ENCODE measurements around the gene RAB5B.
"Not testable (repeated sequence)": the region's sequence is repeated elsewhere in the genome, so short reads cannot be mapped to it uniquely, and the experiment has no call there.

The RAB5B gene

DNA sequence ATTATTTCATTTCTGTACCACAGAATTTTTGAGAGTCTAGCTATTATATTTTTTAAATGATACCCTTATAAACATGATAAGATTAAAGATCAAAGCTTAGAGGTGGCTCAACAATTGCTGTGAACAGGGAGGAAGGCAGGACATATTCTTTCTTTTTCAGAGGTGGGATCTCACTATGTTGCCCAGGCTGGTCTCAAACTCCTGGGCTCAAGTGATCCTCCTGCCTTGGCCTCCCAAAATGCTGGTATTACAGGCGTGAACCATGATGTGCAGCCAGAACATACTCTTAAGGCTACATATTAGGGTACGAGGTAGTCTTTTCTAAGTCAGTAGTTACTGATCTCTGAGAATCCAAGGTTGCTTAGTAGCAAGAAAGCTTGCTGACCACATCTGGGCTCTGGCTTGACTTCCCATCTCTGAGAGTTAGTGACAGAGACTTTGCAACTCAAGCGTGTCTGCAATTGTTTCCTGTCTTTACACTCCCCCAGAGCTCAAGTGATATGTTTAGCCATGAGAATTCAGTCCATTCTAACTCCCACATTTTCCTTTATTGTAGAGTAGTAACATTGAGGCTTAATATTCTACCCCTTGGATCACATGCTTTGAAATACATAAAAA, 8.6 kb downstream of the RAB5B start:
- H3K4me3 ChIP-seq (ENCODE audit: low read length in 2 of 2), result no peak overlapping the region
- H3K27ac ChIP-seq (ENCODE audit: low read depth in 2 of 2, low read length in 2 of 2), result no peak overlapping the region
- H3K27me3 ChIP-seq (ENCODE audit: control insufficient read depth in 2 of 2, insufficient read depth in 2 of 2, low read length in 2 of 2), result no peaks in the 10 kb centered on the region
- no peak overlapping the region for H3K9ac ChIP-seq (ENCODE audit: low read depth in 1 of 2, low read length in 2 of 2)
- peaks cover 14 to 21% of the 10 kb centered on the region in 2 donors for H3K36me3 ChIP-seq (ENCODE audit: control insufficient read depth in 2 of 2, insufficient read depth in 2 of 2, low read length in 2 of 2)
- H3K9me3 ChIP-seq (ENCODE audit: control insufficient read depth in 2 of 2, low read length in 2 of 2), result no peaks in the 10 kb centered on the region
- peaks cover 4 to 6% of the 10 kb centered on the region in 2 donors for H3K4me1 ChIP-seq (ENCODE audit: control insufficient read depth in 2 of 2, insufficient read depth in 2 of 2, low read length in 2 of 2)

DNA sequence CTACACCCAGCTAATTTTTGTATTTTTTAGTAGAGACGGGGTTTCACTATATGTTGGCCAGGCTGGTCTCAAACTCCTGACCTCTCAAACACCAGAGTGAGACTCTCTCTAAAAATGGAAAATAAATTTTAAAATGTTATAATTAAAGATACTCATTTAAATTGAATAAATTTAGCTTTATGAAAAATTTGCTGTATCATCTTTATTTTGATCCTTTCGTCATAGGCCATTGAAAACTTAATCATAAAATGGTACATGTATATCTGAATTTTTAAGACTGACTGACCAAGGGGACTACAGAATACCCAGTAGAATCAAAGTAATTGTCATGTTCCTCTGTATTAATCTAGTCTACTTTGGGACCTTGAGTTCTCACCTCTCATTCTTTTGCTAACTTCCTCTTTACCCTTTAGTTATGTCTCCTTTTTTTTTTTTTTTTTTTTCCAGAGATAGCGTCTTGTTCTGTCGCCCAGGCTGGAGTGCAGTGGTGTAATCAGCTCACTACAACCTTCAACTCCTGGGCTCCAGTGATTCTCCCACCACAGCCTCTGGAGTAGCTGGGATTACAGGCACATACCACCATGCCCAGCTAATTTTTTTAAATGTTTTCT, 9.5 kb downstream of the RAB5B start:
- peaks cover 17 to 25% of the 10 kb centered on the region in 2 donors for H3K36me3 ChIP-seq (ENCODE audit: control insufficient read depth in 2 of 2, insufficient read depth in 2 of 2, low read length in 2 of 2)
- H3K4me3 ChIP-seq (ENCODE audit: low read length in 2 of 2), result no peak overlapping the region
- H3K27ac ChIP-seq (ENCODE audit: low read depth in 2 of 2, low read length in 2 of 2), result no peak overlapping the region
- H3K4me1 ChIP-seq (ENCODE audit: control insufficient read depth in 2 of 2, insufficient read depth in 2 of 2, low read length in 2 of 2), result no peaks in the 10 kb centered on the region
- no peak overlapping the region for H3K9ac ChIP-seq (ENCODE audit: low read depth in 1 of 2, low read length in 2 of 2)
- no peaks in the 10 kb centered on the region for H3K9me3 ChIP-seq (ENCODE audit: control insufficient read depth in 2 of 2, low read length in 2 of 2)
- H3K27me3 ChIP-seq (ENCODE audit: control insufficient read depth in 2 of 2, insufficient read depth in 2 of 2, low read length in 2 of 2), result no peaks in the 10 kb centered on the region

- peaks cover 22 to 27% of the 10 kb centered on the region in 2 donors for H3K36me3 ChIP-seq (ENCODE audit: control insufficient read depth in 2 of 2, insufficient read depth in 2 of 2, low read length in 2 of 2)
- no peaks in the 10 kb centered on the region for H3K4me1 ChIP-seq (ENCODE audit: control insufficient read depth in 2 of 2, insufficient read depth in 2 of 2, low read length in 2 of 2)
- H3K4me3 ChIP-seq (ENCODE audit: low read length in 2 of 2), result no peak overlapping the region
- H3K9me3 ChIP-seq (ENCODE audit: control insufficient read depth in 2 of 2, low read length in 2 of 2), result no peaks in the 10 kb centered on the region
- H3K9ac ChIP-seq (ENCODE audit: low read depth in 1 of 2, low read length in 2 of 2), result no peak overlapping the region
- H3K27ac ChIP-seq (ENCODE audit: low read depth in 2 of 2, low read length in 2 of 2), result no peak overlapping the region
- H3K27me3 ChIP-seq (ENCODE audit: control insufficient read depth in 2 of 2, insufficient read depth in 2 of 2, low read length in 2 of 2), result no peaks in the 10 kb centered on the region
These were observed 11.0 kb downstream of the RAB5B start for GRCh38 chr12:55984861-55985260.

DNA sequence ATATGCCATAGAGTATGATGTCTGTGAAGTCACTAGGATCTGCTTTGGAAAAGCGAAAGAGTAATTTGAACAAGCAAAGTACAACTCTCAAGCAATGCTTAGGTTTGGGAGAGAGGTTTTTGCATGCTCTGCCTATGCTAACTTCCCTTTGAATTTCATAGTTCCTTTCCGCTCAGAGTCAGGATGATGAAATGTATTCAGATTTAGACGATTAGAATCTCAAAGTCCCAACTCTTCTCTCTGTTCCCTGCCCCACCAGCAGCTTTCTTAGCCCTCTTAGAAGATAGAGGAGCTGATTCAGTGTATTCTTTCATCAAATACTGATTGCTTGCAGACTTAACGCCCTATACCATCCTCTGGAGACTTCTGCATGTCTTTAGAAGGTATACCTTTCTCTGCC, 11.5 kb downstream of the RAB5B start:
- H3K27ac ChIP-seq (ENCODE audit: low read depth in 2 of 2, low read length in 2 of 2), result no peak overlapping the region
- H3K36me3 ChIP-seq (ENCODE audit: control insufficient read depth in 2 of 2, insufficient read depth in 2 of 2, low read length in 2 of 2), result peaks cover 26 to 29% of the 10 kb centered on the region in 2 donors

DNA sequence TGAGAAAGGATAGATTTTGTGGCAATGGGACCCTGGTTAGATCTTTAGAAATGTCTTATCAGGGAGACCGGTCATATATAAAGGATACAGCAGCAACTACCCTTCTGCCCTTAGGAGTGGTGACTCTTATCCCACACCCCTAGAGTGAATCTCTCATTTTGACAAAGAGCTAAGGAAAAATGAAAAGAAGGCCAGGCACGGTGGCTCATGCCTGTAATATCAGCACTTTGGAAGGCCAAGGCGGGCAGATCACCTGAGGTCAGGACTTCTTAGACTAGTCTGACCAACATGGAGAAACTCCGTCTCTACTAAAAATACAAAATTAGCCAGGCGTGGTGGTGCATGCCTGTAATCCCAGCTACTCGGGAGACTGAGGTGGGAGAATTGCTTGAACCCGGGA, 12.1 kb downstream of the RAB5B start:
- not testable (repeated sequence) for H3K4me1 ChIP-seq (ENCODE audit: control insufficient read depth in 2 of 2, insufficient read depth in 2 of 2, low read length in 2 of 2); H3K27me3 ChIP-seq (ENCODE audit: control insufficient read depth in 2 of 2, insufficient read depth in 2 of 2, low read length in 2 of 2); H3K4me3 ChIP-seq (ENCODE audit: low read length in 2 of 2); H3K9me3 ChIP-seq (ENCODE audit: control insufficient read depth in 2 of 2, low read length in 2 of 2); H3K27ac ChIP-seq (ENCODE audit: low read depth in 2 of 2, low read length in 2 of 2); H3K9ac ChIP-seq (ENCODE audit: low read depth in 1 of 2, low read length in 2 of 2)
- H3K36me3 ChIP-seq (ENCODE audit: control insufficient read depth in 2 of 2, insufficient read depth in 2 of 2, low read length in 2 of 2), result peaks cover 32 to 35% of the 10 kb centered on the region in 2 donors

More for the DNA sequence above, 11.5 kb downstream of the RAB5B start:
- Histone ChIP-seq H3K9ac (ENCODE audit: low read depth in 1 of 2, low read length in 2 of 2) (no peak overlapping the region), H3K4me1 (ENCODE audit: control insufficient read depth in 2 of 2, insufficient read depth in 2 of 2, low read length in 2 of 2) (no peaks in the 10 kb centered on the region), H3K4me3 (ENCODE audit: low read length in 2 of 2) (no peak overlapping the region), H3K27me3 (ENCODE audit: control insufficient read depth in 2 of 2, insufficient read depth in 2 of 2, low read length in 2 of 2) (no peaks in the 10 kb centered on the region), H3K9me3 (ENCODE audit: control insufficient read depth in 2 of 2, low read length in 2 of 2) (no peaks in the 10 kb centered on the region)

- Histone ChIP-seq H3K27me3 (ENCODE audit: control insufficient read depth in 2 of 2, insufficient read depth in 2 of 2, low read length in 2 of 2) (no peaks in the 10 kb centered on the region), H3K27ac (ENCODE audit: low read depth in 2 of 2, low read length in 2 of 2) (no peak overlapping the region), H3K4me1 (ENCODE audit: control insufficient read depth in 2 of 2, insufficient read depth in 2 of 2, low read length in 2 of 2) (no peaks in the 10 kb centered on the region), H3K9ac (ENCODE audit: low read depth in 1 of 2, low read length in 2 of 2) (no peak overlapping the region), H3K9me3 (ENCODE audit: control insufficient read depth in 2 of 2, low read length in 2 of 2) (no peaks in the 10 kb centered on the region), H3K4me3 (ENCODE audit: low read length in 2 of 2) (no peak overlapping the region), H3K36me3 (ENCODE audit: control insufficient read depth in 2 of 2, insufficient read depth in 2 of 2, low read length in 2 of 2) (peaks cover 56 to 62% of the 10 kb centered on the region in 2 donors)
These were observed 17.2 kb downstream of the RAB5B start for GRCh38 chr12:55991110-55991509.

- no peak overlapping the region for H3K4me3 ChIP-seq (ENCODE audit: low read length in 2 of 2)
- no peaks in the 10 kb centered on the region for H3K27me3 ChIP-seq (ENCODE audit: control insufficient read depth in 2 of 2, insufficient read depth in 2 of 2, low read length in 2 of 2)
- H3K9me3 ChIP-seq (ENCODE audit: control insufficient read depth in 2 of 2, low read length in 2 of 2), result no peaks in the 10 kb centered on the region
- H3K4me1 ChIP-seq (ENCODE audit: control insufficient read depth in 2 of 2, insufficient read depth in 2 of 2, low read length in 2 of 2), result peaks cover 10 to 12% of the 10 kb centered on the region in 2 donors
- H3K36me3 ChIP-seq (ENCODE audit: control insufficient read depth in 2 of 2, insufficient read depth in 2 of 2, low read length in 2 of 2), result peaks cover 44 to 53% of the 10 kb centered on the region in 2 donors
- no peak overlapping the region for H3K27ac ChIP-seq (ENCODE audit: low read depth in 2 of 2, low read length in 2 of 2)
- no peak overlapping the region for H3K9ac ChIP-seq (ENCODE audit: low read depth in 1 of 2, low read length in 2 of 2)
These were observed 19.5 kb downstream of the RAB5B start for GRCh38 chr12:55993230-55993853.

DNA sequence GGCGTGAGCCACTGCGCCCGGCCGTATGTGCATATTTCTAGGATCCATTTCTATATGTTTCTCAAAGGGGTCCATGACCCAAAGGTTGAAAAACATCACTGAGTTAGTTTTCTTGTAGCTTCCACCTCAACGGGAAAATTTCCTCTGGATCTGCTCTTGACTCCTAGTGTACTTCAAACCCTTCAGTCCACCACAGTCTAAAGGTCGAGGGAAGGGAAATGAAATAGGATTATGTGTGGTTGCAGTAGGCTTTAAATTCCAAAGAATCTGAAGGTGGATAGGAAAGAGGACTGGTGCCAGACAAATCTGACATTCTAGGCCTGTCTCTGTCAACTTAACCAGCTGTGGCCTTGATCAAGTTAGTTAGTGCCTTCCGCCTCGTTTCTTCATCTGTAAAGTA, 21.5 kb downstream of the RAB5B start:
- Histone ChIP-seq H3K27ac (ENCODE audit: low read depth in 2 of 2, low read length in 2 of 2) (no peak overlapping the region), H3K36me3 (ENCODE audit: control insufficient read depth in 2 of 2, insufficient read depth in 2 of 2, low read length in 2 of 2) (peaks cover 37 to 40% of the 10 kb centered on the region in 2 donors), H3K4me1 (ENCODE audit: control insufficient read depth in 2 of 2, insufficient read depth in 2 of 2, low read length in 2 of 2) (peaks cover 10 to 12% of the 10 kb centered on the region in 2 donors), H3K9me3 (ENCODE audit: control insufficient read depth in 2 of 2, low read length in 2 of 2) (no peaks in the 10 kb centered on the region), H3K9ac (ENCODE audit: low read depth in 1 of 2, low read length in 2 of 2) (no peak overlapping the region), H3K4me3 (ENCODE audit: low read length in 2 of 2) (no peak overlapping the region), H3K27me3 (ENCODE audit: control insufficient read depth in 2 of 2, insufficient read depth in 2 of 2, low read length in 2 of 2) (no peaks in the 10 kb centered on the region)

- Histone ChIP-seq H3K36me3 (ENCODE audit: control insufficient read depth in 2 of 2, insufficient read depth in 2 of 2, low read length in 2 of 2) (peaks cover 28 to 31% of the 10 kb centered on the region in 2 donors), H3K9me3 (ENCODE audit: control insufficient read depth in 2 of 2, low read length in 2 of 2) (no peaks in the 10 kb centered on the region), H3K9ac (ENCODE audit: low read depth in 1 of 2, low read length in 2 of 2) (peak overlapping the region; percentile 79 to 87)
These were observed 22.4 kb downstream of the RAB5B start for GRCh38 chr12:55996201-55996714.

More at GRCh38 chr12:55996201-55996714, 22.4 kb downstream of the RAB5B start:
- H3K4me3 ChIP-seq (ENCODE audit: low read length in 2 of 2), result peak overlapping the region; percentile 92 to 99
- peak overlapping the region; percentile 82 to 86 for H3K27ac ChIP-seq (ENCODE audit: low read depth in 2 of 2, low read length in 2 of 2)
- peaks cover 10 to 12% of the 10 kb centered on the region in 2 donors for H3K4me1 ChIP-seq (ENCODE audit: control insufficient read depth in 2 of 2, insufficient read depth in 2 of 2, low read length in 2 of 2)
- no peaks in the 10 kb centered on the region for H3K27me3 ChIP-seq (ENCODE audit: control insufficient read depth in 2 of 2, insufficient read depth in 2 of 2, low read length in 2 of 2)

Data from mucosa of rectum (tissue), 2 donors.